ENCODE data around the gene APC.

Gene APC

DNA sequence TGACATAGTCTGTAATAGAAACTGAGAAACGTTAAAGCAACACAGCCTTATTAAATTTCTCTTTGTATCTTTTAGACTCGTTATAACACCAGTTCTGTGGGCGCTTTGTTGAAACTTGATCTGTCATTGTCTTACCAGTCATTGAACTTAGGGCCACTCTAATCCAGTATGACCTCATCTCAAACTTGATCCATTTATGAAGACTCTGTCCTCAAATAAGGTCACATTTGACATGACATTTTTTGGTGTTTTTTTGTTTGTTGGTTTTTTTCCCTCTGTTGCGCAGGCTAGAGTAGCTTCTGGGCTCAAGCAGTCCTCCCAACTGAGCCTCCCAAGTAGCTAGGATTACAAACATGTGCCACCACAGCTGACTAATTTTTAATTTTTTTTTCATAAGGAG, 5.9 kb downstream of the APC start:
- Histone ChIP-seq H3K9ac (ENCODE audit: low read length) (no peak overlapping the region), H3K4me2 (ENCODE audit: low read depth, low read length) (no peak overlapping the region), H3K4me1 (ENCODE audit: low read length) (no peaks in the 10 kb centered on the region), H3F3A (ENCODE audit: insufficient read depth, low read length) (no peaks in the 10 kb centered on the region), H3K79me2 (ENCODE audit: low read length) (no peaks in the 10 kb centered on the region), H3K9me2 (replicated peaks; ENCODE audit: insufficient read depth, low read length) (no peaks in the 10 kb centered on the region), H3K27ac (ENCODE audit: low read length) (no peak overlapping the region), H3K9me3 (replicated peaks; ENCODE audit: insufficient read depth, low read length) (no peaks in the 10 kb centered on the region), H3K27me3 (replicated peaks; ENCODE audit: insufficient read depth, low read length) (no peaks in the 10 kb centered on the region), H2AFZ (ENCODE audit: low read length) (no peak overlapping the region), H3K4me3 (ENCODE audit: low read length) (no peak overlapping the region), H3K36me3 (replicated peaks; ENCODE audit: insufficient read depth, low read length) (no peaks in the 10 kb centered on the region), H4K20me1 (ENCODE audit: insufficient read depth, low read length) (no peaks in the 10 kb centered on the region)
- TF ChIP-seq EZH2phosphoT487 (IDR thresholded peaks at IDR 0.05; ENCODE audit: low read length) = no peak
- no peak for TF ChIP-seq EZH2 (optimal IDR thresholded peaks at IDR 0.05; ENCODE audit: low read depth, low read length)
- no peak for TF ChIP-seq CTCF (IDR thresholded peaks at IDR 0.05; ENCODE audit: low read length)
- DNase-seq = no peak

DNA sequence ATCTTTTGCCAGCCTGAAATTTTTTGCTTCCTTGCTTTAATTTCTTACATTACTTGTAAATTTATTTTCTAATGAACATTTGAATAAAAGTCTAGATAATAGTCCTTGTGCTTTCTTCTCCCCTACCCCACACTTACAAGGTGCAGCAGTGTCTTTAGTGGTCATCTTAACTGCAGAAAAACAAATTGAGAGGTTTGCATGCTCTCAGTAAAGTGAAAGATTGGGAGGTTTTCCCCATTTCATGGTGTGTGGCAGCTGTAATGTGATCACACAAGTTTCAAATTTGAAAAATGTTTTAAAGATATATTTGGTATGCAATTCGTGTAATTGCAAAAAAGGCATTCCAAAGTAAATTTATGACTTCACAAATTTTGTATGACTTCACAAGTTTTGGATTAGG, 14.7 kb downstream of the APC start:
- Histone ChIP-seq H3K27ac (ENCODE audit: low read length) (no peak overlapping the region), H4K20me1 (ENCODE audit: insufficient read depth, low read length) (no peaks in the 10 kb centered on the region), H3K27me3 (replicated peaks; ENCODE audit: insufficient read depth, low read length) (no peaks in the 10 kb centered on the region), H3K9me3 (replicated peaks; ENCODE audit: insufficient read depth, low read length) (no peaks in the 10 kb centered on the region), H2AFZ (ENCODE audit: low read length) (no peak overlapping the region), H3K4me1 (ENCODE audit: low read length) (peaks cover 10% of the 10 kb centered on the region; the same call in 1 of the 2 replicates), H3F3A (ENCODE audit: insufficient read depth, low read length) (no peaks in the 10 kb centered on the region), H3K79me2 (ENCODE audit: low read length) (0 out of 2 replicates have a peak, but pooled peaks cover 4% of the 10 kb centered on the region), H3K9ac (ENCODE audit: low read length) (no peak overlapping the region), H3K4me3 (ENCODE audit: low read length) (no peak overlapping the region), H3K36me3 (replicated peaks; ENCODE audit: insufficient read depth, low read length) (no peaks in the 10 kb centered on the region), H3K4me2 (ENCODE audit: low read depth, low read length) (no peak overlapping the region), H3K9me2 (replicated peaks; ENCODE audit: insufficient read depth, low read length) (no peaks in the 10 kb centered on the region)
- no peak for TF ChIP-seq EZH2 (optimal IDR thresholded peaks at IDR 0.05; ENCODE audit: low read depth, low read length)
- no peak for TF ChIP-seq CTCF (IDR thresholded peaks at IDR 0.05; ENCODE audit: low read length)
- no peak for TF ChIP-seq EZH2phosphoT487 (IDR thresholded peaks at IDR 0.05; ENCODE audit: low read length)
- no peak for DNase-seq

DNA sequence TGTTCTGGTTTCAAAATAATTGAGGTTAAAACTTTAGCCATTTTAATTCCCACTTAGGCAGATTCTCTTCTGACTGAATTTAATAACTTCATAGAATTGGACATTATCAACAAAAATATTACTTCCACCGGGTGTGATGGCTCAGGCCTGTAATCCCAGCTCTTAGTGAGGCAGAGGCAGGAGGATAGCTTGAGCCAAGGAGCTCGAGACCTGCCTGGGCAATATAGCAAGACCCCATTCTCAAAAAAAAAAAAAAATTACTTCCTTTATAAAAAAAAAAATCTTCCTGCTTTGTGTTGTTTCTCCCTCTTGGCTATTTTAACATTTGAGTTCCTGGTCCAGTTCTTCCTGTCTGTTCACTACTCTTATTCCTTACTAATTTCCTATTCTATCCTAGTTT, 18.0 kb downstream of the APC start:
- H3K27ac ChIP-seq (ENCODE audit: low read length) = no peak overlapping the region
- H3K79me2 ChIP-seq (ENCODE audit: low read length) = 0 out of 2 replicates have a peak, but pooled peaks cover 4% of the 10 kb centered on the region
- H3K36me3 ChIP-seq (replicated peaks; ENCODE audit: insufficient read depth, low read length) = no peaks in the 10 kb centered on the region

More for the DNA sequence above, 18.0 kb downstream of the APC start:
- H2AFZ ChIP-seq (ENCODE audit: low read length) = no peak overlapping the region
- no peaks in the 10 kb centered on the region for H3K9me3 ChIP-seq (replicated peaks; ENCODE audit: insufficient read depth, low read length)
- TF ChIP-seq EZH2phosphoT487 (IDR thresholded peaks at IDR 0.05; ENCODE audit: low read length) = no peak
- TF ChIP-seq EZH2 (optimal IDR thresholded peaks at IDR 0.05; ENCODE audit: low read depth, low read length) = no peak
- TF ChIP-seq CTCF (IDR thresholded peaks at IDR 0.05; ENCODE audit: low read length) = no peak
- no peak for DNase-seq
- no peaks in the 10 kb centered on the region for H3K9me2 ChIP-seq (replicated peaks; ENCODE audit: insufficient read depth, low read length)
- H4K20me1 ChIP-seq (ENCODE audit: insufficient read depth, low read length) = no peaks in the 10 kb centered on the region
- no peak overlapping the region for H3K4me2 ChIP-seq (ENCODE audit: low read depth, low read length)
- peaks cover 10% of the 10 kb centered on the region; the same call in 1 of the 2 replicates for H3K4me1 ChIP-seq (ENCODE audit: low read length)
- no peaks in the 10 kb centered on the region for H3F3A ChIP-seq (ENCODE audit: insufficient read depth, low read length)
- H3K27me3 ChIP-seq (replicated peaks; ENCODE audit: insufficient read depth, low read length) = no peaks in the 10 kb centered on the region
- H3K9ac ChIP-seq (ENCODE audit: low read length) = no peak overlapping the region
- no peak overlapping the region for H3K4me3 ChIP-seq (ENCODE audit: low read length)
